ENCODE data around the gene TNFAIP8.

TNFAIP8 gene

DNA sequence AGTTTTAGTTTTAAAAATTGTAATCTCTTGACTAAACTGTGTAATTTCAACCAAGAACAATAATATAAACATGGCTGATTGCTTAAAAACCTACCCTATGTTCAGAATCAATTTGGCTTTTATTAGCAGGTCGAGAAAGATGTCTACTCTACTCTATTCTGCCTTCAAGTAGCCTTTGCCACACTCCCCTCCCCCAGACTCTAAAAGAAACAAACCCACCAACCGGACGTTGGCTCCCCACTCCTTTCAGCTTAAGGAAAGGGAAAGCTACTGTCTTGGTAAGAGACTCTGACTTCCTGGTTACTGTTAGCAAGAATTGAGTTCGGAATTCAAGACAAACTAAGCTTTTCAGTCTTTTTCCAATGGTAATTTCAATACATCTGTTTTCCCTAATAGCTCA lies 46.7 kb downstream of the TNFAIP8 start:
- no peaks in the 10 kb centered on the region for H3K9me3 ChIP-seq
- no peak for DNase-seq
- TF ChIP-seq, protein P1, sequence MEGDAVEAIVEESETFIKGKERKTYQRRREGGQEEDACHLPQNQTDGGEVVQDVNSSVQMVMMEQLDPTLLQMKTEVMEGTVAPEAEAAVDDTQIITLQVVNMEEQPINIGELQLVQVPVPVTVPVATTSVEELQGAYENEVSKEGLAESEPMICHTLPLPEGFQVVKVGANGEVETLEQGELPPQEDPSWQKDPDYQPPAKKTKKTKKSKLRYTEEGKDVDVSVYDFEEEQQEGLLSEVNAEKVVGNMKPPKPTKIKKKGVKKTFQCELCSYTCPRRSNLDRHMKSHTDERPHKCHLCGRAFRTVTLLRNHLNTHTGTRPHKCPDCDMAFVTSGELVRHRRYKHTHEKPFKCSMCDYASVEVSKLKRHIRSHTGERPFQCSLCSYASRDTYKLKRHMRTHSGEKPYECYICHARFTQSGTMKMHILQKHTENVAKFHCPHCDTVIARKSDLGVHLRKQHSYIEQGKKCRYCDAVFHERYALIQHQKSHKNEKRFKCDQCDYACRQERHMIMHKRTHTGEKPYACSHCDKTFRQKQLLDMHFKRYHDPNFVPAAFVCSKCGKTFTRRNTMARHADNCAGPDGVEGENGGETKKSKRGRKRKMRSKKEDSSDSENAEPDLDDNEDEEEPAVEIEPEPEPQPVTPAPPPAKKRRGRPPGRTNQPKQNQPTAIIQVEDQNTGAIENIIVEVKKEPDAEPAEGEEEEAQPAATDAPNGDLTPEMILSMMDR (IDR thresholded peaks at IDR 0.05): no peak
- no peaks in the 10 kb centered on the region for H3K36me3 ChIP-seq
- no peak overlapping the region for H3K4me3 ChIP-seq
- no peaks in the 10 kb centered on the region for H3K27me3 ChIP-seq
- intact Hi-C loops (cut with DNase I; ENCODE audit: low total_unique reads): no loop called here
- no peak overlapping the region for H3K27ac ChIP-seq
- H3K4me1 ChIP-seq: peaks cover 0 to 29% (median 14%) of the 10 kb centered on the region in 4 donors

DNA sequence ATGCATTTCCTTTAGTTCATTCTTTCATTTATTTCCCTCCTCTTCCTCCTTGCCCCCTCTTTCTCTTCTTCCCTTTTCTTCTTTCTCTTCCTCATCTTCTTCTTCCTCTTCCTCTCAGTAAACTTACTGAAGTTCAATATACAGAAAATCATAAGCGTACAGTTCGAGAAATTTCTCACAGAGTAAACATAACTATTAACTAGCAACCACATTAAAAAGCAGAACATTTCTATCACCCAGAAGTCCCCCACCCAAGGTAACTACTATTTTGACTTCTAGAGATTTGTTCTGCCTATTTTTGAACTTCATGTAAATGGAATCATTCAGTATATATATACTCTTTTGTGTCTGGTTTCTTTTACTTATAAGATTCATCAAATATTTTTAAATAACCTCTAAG lies 48.2 kb downstream of the TNFAIP8 start:
- H3K27me3 ChIP-seq: no peaks in the 10 kb centered on the region
- TF ChIP-seq, protein P1 (IDR thresholded peaks at IDR 0.05): no peak
- H3K36me3 ChIP-seq: no peaks in the 10 kb centered on the region
- peaks cover 0 to 14% (median 5%) of the 10 kb centered on the region in 4 donors for H3K4me1 ChIP-seq
- H3K9me3 ChIP-seq: no peaks in the 10 kb centered on the region
- H3K27ac ChIP-seq: no peak overlapping the region
- intact Hi-C loops (cut with DNase I; ENCODE audit: low total_unique reads): no loop called here
- DNase-seq: no peak
- H3K4me3 ChIP-seq: no peak overlapping the region

DNA sequence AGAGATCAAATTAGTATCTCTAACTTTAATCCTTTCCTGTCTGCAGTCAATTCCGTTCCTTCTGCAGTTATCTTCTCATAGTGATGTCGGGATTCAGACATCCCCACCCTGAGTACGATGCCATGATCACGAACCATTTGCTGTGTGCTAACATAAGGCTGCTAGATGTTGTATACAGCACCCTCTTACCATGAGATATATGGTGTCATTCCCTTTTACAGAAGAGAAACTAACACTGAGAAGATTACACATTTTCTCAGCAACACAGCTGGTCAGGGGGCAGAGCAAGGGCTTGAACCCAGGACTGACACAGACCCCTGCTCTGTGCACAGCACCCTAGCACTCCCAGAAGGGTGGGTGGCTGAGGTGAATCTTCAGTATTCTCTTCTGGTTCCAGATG lies 49.6 kb downstream of the TNFAIP8 start:
- intact Hi-C loops (cut with DNase I; ENCODE audit: low total_unique reads): no loop called here
- H3K36me3 ChIP-seq: no peaks in the 10 kb centered on the region

DNA sequence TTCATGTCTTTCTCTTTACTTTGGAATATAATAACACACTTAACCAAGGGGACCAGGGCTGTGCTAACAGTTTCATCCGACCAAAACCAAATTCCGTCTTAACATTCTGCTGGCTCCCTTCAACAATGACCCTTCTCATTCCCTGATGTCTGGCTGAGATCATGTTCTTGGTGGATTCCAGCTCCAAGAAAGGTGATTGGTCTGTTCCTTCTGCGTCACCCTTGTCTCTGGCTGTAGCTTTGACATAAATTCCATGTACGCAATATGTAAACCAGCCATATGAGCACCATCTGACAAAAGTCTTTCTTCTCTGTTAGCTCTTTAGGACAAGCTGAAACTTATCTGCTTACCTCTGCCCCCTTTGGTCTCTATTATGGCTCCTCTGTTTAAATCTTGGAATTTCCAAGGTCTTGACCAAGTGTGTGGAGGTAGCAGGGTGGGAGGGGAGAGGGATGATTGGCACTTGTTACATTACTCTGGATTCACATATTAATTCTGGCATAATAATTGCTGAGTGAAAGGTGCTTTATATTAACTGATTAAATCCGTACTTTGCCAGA lies 50.8 kb downstream of the TNFAIP8 start:
- Histone ChIP-seq H3K27ac (no peak overlapping the region), H3K36me3 (no peaks in the 10 kb centered on the region), H3K9me3 (no peaks in the 10 kb centered on the region), H3K27me3 (no peaks in the 10 kb centered on the region), H3K4me3 (no peak overlapping the region), H3K4me1 (peaks cover 0 to 11% (median 3%) of the 10 kb centered on the region in 4 donors)
- TF ChIP-seq, protein P1 (IDR thresholded peaks at IDR 0.05): no peak
- intact Hi-C loops (cut with DNase I; ENCODE audit: low total_unique reads): no loop called here
- DNase-seq: no peak

More for the DNA sequence above, 49.6 kb downstream of the TNFAIP8 start:
- no peak overlapping the region for H3K4me3 ChIP-seq
- H3K27me3 ChIP-seq: no peaks in the 10 kb centered on the region
- peaks cover 0 to 1% (median 0%) of the 10 kb centered on the region in 4 donors for H3K4me1 ChIP-seq
- TF ChIP-seq, protein P1 (IDR thresholded peaks at IDR 0.05): no peak
- no peak overlapping the region for H3K27ac ChIP-seq
- DNase-seq: no peak
- no peaks in the 10 kb centered on the region for H3K9me3 ChIP-seq

DNA sequence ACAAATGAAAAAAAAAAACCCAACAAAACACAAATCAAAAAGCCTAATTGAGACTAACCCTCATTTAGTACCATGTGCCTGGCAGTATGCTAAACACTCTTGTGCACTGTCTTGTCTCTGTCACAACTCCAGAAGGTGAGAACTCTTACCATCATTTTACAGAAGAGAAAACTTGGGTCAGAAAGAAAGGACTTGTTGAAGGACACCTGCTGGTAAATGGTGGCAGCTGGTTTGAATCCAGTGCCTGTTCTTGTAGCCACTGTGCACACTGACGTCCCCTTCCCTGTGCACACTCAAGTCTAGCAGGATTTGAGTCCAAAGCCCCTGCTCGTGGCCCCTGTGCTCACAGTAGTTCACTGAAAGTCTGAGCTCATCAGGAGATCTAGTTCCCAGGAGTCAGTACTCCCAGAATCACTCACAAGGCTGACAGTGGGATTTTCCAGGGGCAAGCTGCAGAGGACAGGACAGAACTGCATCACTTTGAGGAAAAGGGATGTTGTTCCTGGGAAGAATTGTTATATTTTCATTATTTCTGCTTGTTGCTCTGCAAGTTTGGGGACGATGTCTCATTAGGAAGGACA lies 53.5 kb downstream of the TNFAIP8 start:
- no peak for DNase-seq
- Histone ChIP-seq H3K36me3 (no peaks in the 10 kb centered on the region), H3K4me1 (peaks cover 0 to 17% (median 3%) of the 10 kb centered on the region in 4 donors), H3K27ac (no peak overlapping the region), H3K27me3 (no peaks in the 10 kb centered on the region), H3K9me3 (no peaks in the 10 kb centered on the region), H3K4me3 (no peak overlapping the region)
- intact Hi-C loops (cut with DNase I; ENCODE audit: low total_unique reads): no loop called here
- TF ChIP-seq, protein P1 (IDR thresholded peaks at IDR 0.05): no peak
